K562 (cell line): ENCODE data around the gene ATF6B. TPM values are rescaled to one million over a fixed set of nuclear protein-coding genes. Genes with fewer than 3 reads are reported as not detected.

Experiments
- ATAC-seq: fragments of 200-7000 bp; cut with Tn5 transposase; 3 replicates; pipeline ENCODE4 v1.9.1; 2020; ENCODE audit warnings: moderate library complexity
- BruUV-seq: library from RNA; stranded (reverse); fragments of 400-500 nt; replicated peaks from 2 replicates; lab custom pipeline; 2021; lab: Mats Ljungman, UMichigan
- CTCF ChIA-PET: fragments of 300-600 bp; formaldehyde crosslinking; extraction: SDS; loops from one replicate; lab custom pipeline; 2021; ENCODE audit warnings: low intra/inter-chr PET ratio; lab: Yijun Ruan, JAX
- POLR2A ChIA-PET: fragments of 300-600, 350-650 bp; sonication (Branson Sonifier 250); formaldehyde crosslinking; extraction: SDS; loops from one replicate; lab custom pipeline; 2021; ENCODE audit warnings: antibody characterized with exemption, inconsistent platforms; lab: Yijun Ruan, JAX
- DNase-seq, 4 experiments: peaks; one replicate each; pipeline versions ENCODE4 v3.0.0 to v3.0.0-alpha.2; 2011 to 2018; ENCODE audit warnings: low spot score in 3 of 4, mixed read lengths in 3 of 4; ENCODE audit errors: extremely low read depth in 1 of 4
- FAIRE-seq: peaks from 2 replicates; lab custom pipeline; 2011; peaks lifted over from hg19 to GRCh38; lab: Jason Lieb, UNC
- H2AFZ ChIP-seq: 2 replicates; pipeline ENCODE4 v1.6.0; 2011; ENCODE audit warnings: low read depth, low read length, control low read depth, inconsistent platforms
- H3K27ac ChIP-seq: fragments of 200-600 bp; 3 replicates; pipeline ENCODE4 v1.8.0; 2011; ENCODE audit warnings: low read depth, mild to moderate bottlenecking, control low read depth, inconsistent platforms, low read length, moderate library complexity, mixed read lengths; ENCODE audit errors: extremely low read depth
- H3K27me3 ChIP-seq, 2 experiments: fragments of 300-600 bp in 1 of 2; 2 replicates in 1 of 2; 3 replicates in 1 of 2; pipeline versions ENCODE4 v1.6.0 to v1.8.0; 2011; ENCODE audit warnings: inconsistent platforms in 2 of 2, low read length in 2 of 2, mild to moderate bottlenecking in 1 of 2, mixed read lengths in 1 of 2, moderate library complexity in 1 of 2; ENCODE audit not compliant: control insufficient read depth in 2 of 2, insufficient read depth in 2 of 2
- H3K36me3 ChIP-seq: fragments of 300-600 bp; 3 replicates; pipeline ENCODE4 v1.8.0; 2011; ENCODE audit warnings: mild to moderate bottlenecking, low read length, inconsistent platforms; ENCODE audit not compliant: control insufficient read depth, insufficient read depth
- H3K4me1 ChIP-seq, 2 experiments: fragments of 200-600 bp in 1 of 2; replicated peaks in 1 of 2; 2 replicates in 1 of 2; 3 replicates in 1 of 2; pipeline versions ENCODE4 v1.5.1 to v1.8.0; 2011; ENCODE audit warnings: inconsistent platforms in 2 of 2, low read length in 2 of 2, mild to moderate bottlenecking in 1 of 2, mixed read lengths in 1 of 2, moderate library complexity in 1 of 2; ENCODE audit not compliant: control insufficient read depth in 2 of 2, insufficient read depth in 2 of 2
- H3K4me2 ChIP-seq: 2 replicates; pipeline ENCODE4 v1.6.1; 2011; ENCODE audit warnings: low read length, control low read depth, inconsistent platforms, mixed read lengths; ENCODE audit not compliant: insufficient read depth
- H3K4me3 ChIP-seq: fragments of 200-600 bp; sonication (generic), shearing (Covaris generic); 2 replicates; pipeline ENCODE4 v1.5.1; 2016; ENCODE audit warnings: control low read depth, inconsistent platforms
- H3K79me2 ChIP-seq: fragments of 200-600 bp; 3 replicates; pipeline ENCODE4 v1.8.0; 2011; ENCODE audit warnings: low read length, inconsistent platforms; ENCODE audit not compliant: control insufficient read depth, insufficient read depth
- H3K9ac ChIP-seq, 2 experiments: 2 replicates each; pipeline versions ENCODE4 v1.6.0 to v1.6.1; 2011; ENCODE audit warnings: low read depth in 2 of 2, low read length in 2 of 2, control low read depth in 1 of 2, inconsistent platforms in 1 of 2, mild to moderate bottlenecking in 1 of 2, mixed read lengths in 1 of 2; ENCODE audit not compliant: insufficient read depth in 1 of 2
- H3K9me1 ChIP-seq: one replicate; pipeline ENCODE4 v1.6.0; 2011; ENCODE audit warnings: inconsistent platforms, mild to moderate bottlenecking, low read length, moderate library complexity; ENCODE audit not compliant: control insufficient read depth, insufficient read depth
- H3K9me3 ChIP-seq: replicated peaks from 2 replicates; pipeline ENCODE4 v1.5.1; 2011; ENCODE audit warnings: low read depth, low read length, inconsistent platforms; ENCODE audit not compliant: control insufficient read depth, insufficient read depth
- H4K20me1 ChIP-seq: replicated peaks from 2 replicates; pipeline ENCODE4 v1.6.1; 2011; ENCODE audit warnings: low read length, inconsistent platforms, mixed read lengths; ENCODE audit not compliant: control insufficient read depth, insufficient read depth
- ASH1L ChIP-seq: fragments of 450-650 bp; IDR thresholded peaks from 2 replicates; pipeline ENCODE4 v1.6.1; 2018; ENCODE audit warnings: borderline replicate concordance, mild to moderate bottlenecking, low read depth; ENCODE audit not compliant: partially characterized antibody
- BRD9 ChIP-seq: fragments of 450-650 bp; IDR thresholded peaks from 2 replicates; pipeline ENCODE4 v1.6.1; 2018; ENCODE audit warnings: low read depth; ENCODE audit not compliant: partially characterized antibody
- CTBP1 ChIP-seq: fragments of 450-650 bp; IDR thresholded peaks from 2 replicates; pipeline ENCODE4 v1.6.1; 2016; ENCODE audit warnings: borderline replicate concordance
- DNMT1 ChIP-seq: fragments of 450-650 bp; IDR thresholded peaks from 2 replicates; pipeline ENCODE4 v1.6.1; 2016; ENCODE audit warnings: antibody characterized with exemption, mild to moderate bottlenecking
- ELF4 ChIP-seq: fragments of 450-650 bp; formaldehyde crosslinking; IDR thresholded peaks from 2 replicates; pipeline ENCODE4 v1.4.0; 2022; ENCODE audit warnings: missing genetic modification characterization
- FOXM1 ChIP-seq, 2 experiments: fragments of 450-650 bp in 1 of 2; sonication (generic) in 1 of 2; formaldehyde crosslinking in 1 of 2; IDR thresholded peaks; 2 replicates each; pipeline versions ENCODE4 v1.6.1 to v1.9.0; 2017 to 2022; ENCODE audit warnings: low read depth in 2 of 2, mild to moderate bottlenecking in 2 of 2, missing genetic modification reagents in 1 of 2, moderate library complexity in 1 of 2
- HDGF ChIP-seq: fragments of 450-650 bp; IDR thresholded peaks from 2 replicates; pipeline ENCODE4 v1.6.1; 2016
- HES1 ChIP-seq: fragments of 450-650 bp; IDR thresholded peaks from 2 replicates; pipeline ENCODE4 v1.6.1; 2016; ENCODE audit warnings: low read depth, mild to moderate bottlenecking, moderate library complexity
- LEF1 ChIP-seq: fragments of 450-650 bp; IDR thresholded peaks from 2 replicates; pipeline ENCODE4 v1.6.1; 2016; ENCODE audit warnings: mild to moderate bottlenecking
- OTX1 ChIP-seq: fragments of 450-650 bp; formaldehyde crosslinking; IDR thresholded peaks from 2 replicates; pipeline ENCODE4 v1.4.0; 2022; ENCODE audit warnings: mild to moderate bottlenecking
- PRDM10 ChIP-seq: fragments of 450-650 bp; IDR thresholded peaks from 2 replicates; pipeline ENCODE4 v1.6.1; 2018; ENCODE audit not compliant: partially characterized antibody
- SOX6 ChIP-seq: fragments of 450-650 bp; IDR thresholded peaks from 2 replicates; pipeline ENCODE4 v1.6.1; 2014; ENCODE audit warnings: mild to moderate bottlenecking
- ZEB2 ChIP-seq: fragments of 450-650 bp; IDR thresholded peaks from 2 replicates; pipeline ENCODE4 v1.6.1; 2016
- WGBS: fragments of 100-300 bp; shearing (Covaris generic); methylation state at CpG from one replicate; pipeline ENCODE4 v1.1.6; 2016; ENCODE audit warnings: low coverage, mixed read lengths; ENCODE audit not compliant: insufficient coverage; ENCODE audit errors: missing lambda C conversion rate; 5-methylcytosine and 5-hydroxymethylcytosine counted together
- in situ Hi-C: fragments of 300-500 bp; cut with MboI; formaldehyde crosslinking; loops from 4 replicates; pipeline ENCODE4 v1.15.0; 2018; ENCODE audit warnings: inconsistent platforms, mixed read lengths
- intact Hi-C: fragments of 100-400 bp; cut with micrococcal nuclease; formaldehyde crosslinking; loops from 2 replicates; pipeline ENCODE4 v1.14.2; 2022
- polyA plus RNA-seq, 8 experiments: library from polyadenylated mRNA; depleted of rRNA in 4 of 8; stranded (reverse) in 5 of 8; unstranded in 3 of 8; fragments of >200 nt; fragmentation: Nextera tagmentation in 2 of 8; fragmentation: Illumina TruSeq in 1 of 8; extraction: Ambion mirVana in 2 of 8; extraction: Trizol in 1 of 8; gene quantifications; 2 replicates each; pipeline versions ENCODE4 v1.2.1 to v1.2.3, GENCODE V29; 2011 to 2014; ENCODE audit warnings: inconsistent platforms in 1 of 8, missing spikeins in 1 of 8
- total RNA-seq, 7 experiments: library from RNA; depleted of rRNA in 6 of 7; stranded (reverse); fragments of >200 nt in 6 of 7; fragmentation: Illumina TruSeq in 2 of 7; extraction: Trizol in 2 of 7; gene quantifications; 2 replicates each; pipeline versions ENCODE4 v1.2.1 to v1.2.3, GENCODE V29; 2011 to 2021; ENCODE audit warnings: low replicate concordance in 1 of 7
- TF ChIP-seq, protein P1 (sequence below): fragments of 450-650 bp; IDR thresholded peaks from 2 replicates; pipeline ENCODE4 v1.6.1; 2018; ENCODE audit warnings: mild to moderate bottlenecking, low read depth; ENCODE audit not compliant: partially characterized antibody

Gene ATF6B
- total and polyA plus RNA-seq, 9 of the 15 experiments (the other 6 are each of a cell fraction or from before 2014, with no cell fraction given), result 20.7 to 131 (median 31.7) TPM

- peak; percentile 83 for ATAC-seq
- peak; percentile 88 to 99 (median 94) for DNase-seq
- no peaks in the 10 kb centered on the region for H3K27me3 ChIP-seq
- peaks cover 67% of the 10 kb centered on the region for H3K79me2 ChIP-seq
- peaks cover 35% of the 10 kb centered on the region; the same call in 2 of the 3 replicates for H3K36me3 ChIP-seq
- peaks cover 20 to 48% of the 10 kb centered on the region in 2 experiments for H3K4me1 ChIP-seq
- no peaks in the 10 kb centered on the region for H3K9me3 ChIP-seq
- 1% methylated on average over 20 of the region's 27 CpGs for WGBS
- ChIA-PET CTCF (interaction anchor here (0.9 kb wide), 1 partner anchor 19 kb away, joined by 3 read pairs; no protein-coding TSS in a partner anchor), POLR2A (interaction anchor here (1.0 to 4.5 kb wide), 6 partner anchors 8 to 46 kb away, joined by 3 to 30 read pairs (median 8); partner anchors contain the start of genes EGFL8, FKBPL and PBX2)
- in situ Hi-C loops (no loop called here), intact Hi-C loops (loop anchor here (1.0 to 10.0 kb wide), 4 partner anchors 19 to 511 kb away; partner anchors contain the start of genes C6orf47, CSNK2B, FKBPL and GPANK1)
- peak within 1 kb of the TSS; percentile 86 to 95 for H3K9ac ChIP-seq
- H3K27ac ChIP-seq, result peak within 1 kb of the TSS; percentile 94
- peak; percentile 74 for FAIRE-seq
- H4K20me1 ChIP-seq, result no peaks in the 10 kb centered on the region
- peak within 1 kb of the TSS; percentile 92 for H2AFZ ChIP-seq
- peak within 1 kb of the TSS; percentile 88 for H3K4me3 ChIP-seq
- H3K9me1 ChIP-seq, result peaks cover under 1% of the 10 kb centered on the region
- H3K4me2 ChIP-seq, result peak within 1 kb of the TSS; percentile 100
- no TSS peak for BruUV-seq
- TF ChIP-seq LEF1 (0 out of 2 replicates have a peak, but pooled peaks have one; percentile 46), BRD9 (peak; percentile 84), FOXM1 (IDR thresholded peaks at IDR 0.05; ENCODE audit: low read depth) (no peak), FOXM1 (CRISPR knock-in tag; IDR thresholded peaks at IDR 0.05; ENCODE audit: low read depth) (no peak), HES1 (no peak), ASH1L (peak; percentile 54), SOX6 (no peak), HDGF (peak; percentile 93; the same call in 1 of the 2 replicates), CTBP1 (0 out of 2 replicates have a peak, but pooled peaks have one; percentile 12), DNMT1 (peak; percentile 92; the same call in 1 of the 2 replicates), OTX1 (CRISPR knock-in tag) (peak; percentile 86), PRDM10 (peak; percentile 31), ELF4 (peak; percentile 60; the same call in 1 of the 2 replicates), ZEB2 (0 out of 2 replicates have a peak, but pooled peaks have one; percentile 47)
- TF ChIP-seq, protein P1, sequence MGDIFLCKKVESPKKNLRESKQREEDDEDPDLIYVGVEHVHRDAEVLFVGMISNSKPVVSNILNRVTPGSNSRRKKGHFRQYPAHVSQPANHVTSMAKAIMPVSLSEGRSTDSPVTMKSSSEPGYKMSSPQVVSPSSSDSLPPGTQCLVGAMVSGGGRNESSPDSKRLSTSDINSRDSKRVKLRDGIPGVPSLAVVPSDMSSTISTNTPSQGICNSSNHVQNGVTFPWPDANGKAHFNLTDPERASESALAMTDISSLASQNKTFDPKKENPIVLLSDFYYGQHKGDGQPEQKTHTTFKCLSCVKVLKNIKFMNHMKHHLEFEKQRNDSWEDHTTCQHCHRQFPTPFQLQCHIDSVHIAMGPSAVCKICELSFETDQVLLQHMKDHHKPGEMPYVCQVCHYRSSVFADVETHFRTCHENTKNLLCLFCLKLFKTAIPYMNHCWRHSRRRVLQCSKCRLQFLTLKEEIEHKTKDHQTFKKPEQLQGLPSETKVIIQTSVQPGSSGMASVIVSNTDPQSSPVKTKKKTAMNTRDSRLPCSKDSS, result no peak
Measured at GRCh38 chr6:32175711-32176475, 47.8 kb upstream of the ATF6B start, which contains the start of gene AGPAT1. Gene AGPAT1, minus strand, starts transcription at chr6:32176084. Its CDS starts 4,588 bp downstream, at chr6:32171496.
